ENCODE results near the gene PFAS.

Gene PFAS

DNA sequence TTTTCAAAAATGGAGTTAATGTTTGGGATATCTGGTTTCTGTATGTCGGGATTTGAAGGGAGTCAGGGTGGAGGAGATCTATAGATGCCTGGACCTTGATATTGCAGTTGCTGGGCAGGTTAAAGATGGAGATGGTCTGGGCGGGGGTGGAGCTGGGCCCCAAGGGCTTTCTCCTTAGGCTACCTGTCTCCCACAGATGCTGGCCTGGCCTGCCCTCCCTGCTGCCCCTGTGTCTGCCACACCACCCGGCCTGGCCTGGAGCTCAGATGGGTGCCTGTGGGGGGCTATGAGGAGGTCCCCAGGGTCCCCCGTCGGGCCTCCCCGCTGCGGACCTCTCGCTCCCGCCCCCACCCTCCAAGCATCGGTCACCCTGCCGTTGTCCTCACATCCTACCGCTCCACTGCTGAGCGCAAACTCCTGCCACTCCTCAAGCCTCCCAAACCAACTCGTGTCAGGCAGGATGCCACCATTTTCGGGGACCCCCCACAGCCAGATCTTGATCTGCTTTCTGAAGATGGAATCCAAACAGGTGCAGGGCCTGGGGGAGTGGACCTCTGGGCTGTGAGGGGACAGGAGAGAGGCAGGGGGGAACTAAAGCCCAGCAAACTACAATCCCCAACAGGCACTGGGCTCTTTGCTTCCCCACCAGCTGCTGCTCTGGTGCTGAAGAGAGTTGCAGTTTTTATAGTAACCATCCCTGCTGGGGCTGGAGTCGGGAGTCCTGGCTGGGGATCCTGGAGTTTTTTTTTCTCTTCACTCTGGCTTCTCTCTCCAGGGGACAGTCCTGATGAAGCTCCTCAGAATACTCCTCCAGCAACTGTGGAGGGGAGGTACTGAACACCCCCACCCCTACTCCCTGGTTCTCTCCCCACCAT lies 63.9 kb downstream of the PFAS start:
- no peak for DNase-seq

DNA sequence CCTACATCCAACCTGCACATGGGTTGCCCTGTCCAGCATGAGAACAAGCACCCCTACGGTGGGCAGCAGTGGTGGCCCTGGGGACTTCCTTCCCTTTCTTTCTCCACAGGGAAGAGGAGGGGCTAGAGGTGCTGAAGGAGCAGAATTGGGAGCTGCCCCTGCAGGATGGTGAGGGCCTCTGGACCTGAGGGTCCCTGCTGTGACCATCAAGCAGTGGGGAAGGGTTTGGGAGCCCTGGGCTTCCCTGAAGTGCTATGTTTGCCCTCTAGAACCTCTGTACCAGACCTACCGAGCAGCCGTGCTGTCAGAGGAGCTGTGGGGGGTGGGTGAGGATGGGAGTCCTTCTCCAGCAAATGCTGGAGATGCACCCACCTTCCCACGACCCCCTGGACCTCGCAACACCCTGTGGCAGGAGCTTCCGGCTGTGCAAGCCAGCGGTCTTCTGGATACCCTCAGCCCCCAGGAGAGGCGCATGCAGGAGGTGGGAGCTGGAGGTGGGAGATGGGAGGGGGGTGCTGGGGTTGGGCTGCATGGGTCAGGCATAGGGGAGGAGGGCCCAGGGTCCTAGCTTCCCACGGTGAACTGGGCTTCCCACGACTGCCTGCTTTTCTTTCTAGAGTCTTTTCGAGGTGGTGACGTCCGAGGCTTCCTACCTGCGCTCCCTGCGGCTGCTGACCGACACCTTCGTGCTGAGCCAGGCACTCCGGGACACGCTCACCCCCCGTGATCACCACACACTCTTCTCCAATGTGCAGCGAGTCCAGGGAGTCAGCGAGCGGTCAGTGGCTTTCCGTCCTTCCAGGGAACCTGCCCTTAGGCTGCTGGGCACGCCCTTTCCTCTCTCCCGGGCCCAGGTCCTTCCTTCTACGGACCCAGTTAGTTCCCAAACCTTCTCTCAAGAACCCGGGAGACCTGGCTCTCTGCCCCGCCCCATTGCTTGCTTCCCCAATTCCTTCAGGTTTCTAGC lies 66.0 kb downstream of the PFAS start:
- DNase-seq: no peak

DNA sequence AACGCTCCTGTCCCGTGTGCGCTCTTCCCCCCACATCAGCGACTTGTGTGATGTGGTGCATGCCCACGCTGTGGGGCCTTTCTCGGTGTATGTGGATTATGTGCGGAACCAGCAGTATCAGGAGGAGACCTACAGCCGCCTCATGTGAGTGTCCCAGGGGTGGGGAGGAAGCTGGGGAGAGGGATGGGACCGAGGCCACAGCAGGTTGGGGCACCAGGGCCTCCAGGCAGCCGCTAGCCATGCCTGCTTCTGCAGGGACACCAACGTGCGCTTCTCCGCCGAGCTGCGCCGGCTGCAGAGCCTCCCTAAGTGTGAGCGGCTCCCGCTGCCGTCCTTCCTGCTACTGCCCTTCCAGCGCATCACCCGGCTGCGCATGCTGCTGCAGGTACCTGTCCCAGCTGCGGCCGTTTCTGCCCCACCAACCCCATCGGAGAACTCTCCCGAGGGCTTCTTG lies 66.7 kb downstream of the PFAS start:
- no peak for DNase-seq

DNA sequence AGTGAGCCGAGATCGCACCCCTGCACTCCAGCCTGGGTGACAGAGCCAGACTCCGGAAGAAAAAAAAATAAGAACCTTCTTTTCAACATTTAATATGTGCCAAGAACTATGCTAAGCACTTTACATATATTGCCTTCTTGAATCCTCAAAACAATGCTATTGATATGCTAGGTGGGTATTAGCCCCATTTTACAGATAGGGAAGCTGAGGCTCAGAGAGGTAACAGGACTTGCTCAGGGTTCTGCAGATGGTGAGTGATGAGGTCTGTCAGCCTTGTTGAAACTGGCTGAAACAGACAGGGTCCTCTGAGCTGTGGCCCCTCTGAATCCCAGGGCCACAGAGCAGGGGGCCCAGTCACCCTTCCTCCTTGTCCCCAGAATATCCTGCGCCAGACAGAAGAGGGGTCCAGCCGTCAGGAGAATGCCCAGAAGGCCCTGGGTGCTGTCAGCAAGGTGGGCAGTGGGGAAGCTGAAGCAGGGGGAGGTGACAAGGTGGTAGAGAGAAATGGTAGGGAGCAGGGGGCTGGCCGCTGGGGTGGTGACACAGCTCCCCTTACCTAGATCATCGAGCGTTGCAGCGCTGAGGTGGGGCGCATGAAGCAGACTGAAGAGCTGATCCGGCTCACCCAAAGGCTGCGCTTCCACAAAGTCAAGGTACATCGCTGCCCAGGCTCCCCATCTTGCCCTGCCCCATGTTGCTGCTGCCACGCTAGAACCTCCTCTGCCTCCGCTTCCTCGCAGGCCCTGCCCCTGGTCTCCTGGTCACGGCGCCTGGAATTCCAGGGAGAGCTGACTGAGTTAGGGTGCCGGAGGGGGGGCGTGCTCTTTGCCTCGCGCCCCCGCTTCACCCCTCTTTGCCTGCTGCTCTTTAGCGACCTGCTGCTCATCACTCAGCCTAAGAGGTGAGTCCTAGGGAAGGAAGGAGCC lies 69.2 kb downstream of the PFAS start:
- DNase-seq: no peak
